Fibroblast of skin of left quadriceps (primary cell): ENCODE measurements around the gene IRGQ.
"Not testable (repeated sequence)": the region's sequence is repeated elsewhere in the genome, so short reads cannot be mapped to it uniquely, and the experiment has no call there.

Source experiments
- DNase-seq, 2 experiments: peaks; one replicate each; pipeline ENCODE4 v3.0.0-alpha.2; 2013; ENCODE audit warnings: low read depth in 2 of 2

IRGQ gene

DNA sequence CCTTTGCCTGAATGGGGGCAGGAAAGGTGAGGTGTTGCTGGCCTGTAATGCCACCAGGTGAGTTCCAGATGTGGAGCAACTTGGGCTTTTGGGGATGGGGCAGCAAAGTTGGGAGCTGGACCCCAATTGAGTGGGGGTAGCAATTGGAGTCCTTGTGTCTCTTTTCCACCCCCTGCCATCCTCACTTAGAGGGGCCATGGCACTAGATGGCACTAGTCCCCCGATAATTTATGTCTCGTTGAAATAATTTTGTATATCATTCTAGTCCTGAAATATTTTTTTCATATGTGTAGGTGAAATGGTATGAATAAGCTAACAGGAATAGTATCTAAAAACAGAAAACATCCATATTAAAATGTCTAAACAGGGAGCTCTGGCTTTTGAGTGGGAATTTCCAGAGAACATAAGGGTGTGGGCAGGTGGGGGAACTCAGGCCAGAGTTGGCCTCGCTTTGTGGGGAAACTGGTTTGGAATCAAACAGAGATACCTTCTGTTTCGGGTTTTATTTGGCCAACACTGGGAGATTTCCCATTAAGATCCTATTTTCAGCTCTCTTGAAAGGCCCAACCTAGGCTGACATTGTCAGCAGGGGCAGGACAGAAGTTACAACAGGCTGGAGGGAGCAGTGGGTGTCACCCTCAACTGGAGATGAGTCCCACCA is 3.8 kb upstream of the IRGQ start:
- no peak for DNase-seq

DNA sequence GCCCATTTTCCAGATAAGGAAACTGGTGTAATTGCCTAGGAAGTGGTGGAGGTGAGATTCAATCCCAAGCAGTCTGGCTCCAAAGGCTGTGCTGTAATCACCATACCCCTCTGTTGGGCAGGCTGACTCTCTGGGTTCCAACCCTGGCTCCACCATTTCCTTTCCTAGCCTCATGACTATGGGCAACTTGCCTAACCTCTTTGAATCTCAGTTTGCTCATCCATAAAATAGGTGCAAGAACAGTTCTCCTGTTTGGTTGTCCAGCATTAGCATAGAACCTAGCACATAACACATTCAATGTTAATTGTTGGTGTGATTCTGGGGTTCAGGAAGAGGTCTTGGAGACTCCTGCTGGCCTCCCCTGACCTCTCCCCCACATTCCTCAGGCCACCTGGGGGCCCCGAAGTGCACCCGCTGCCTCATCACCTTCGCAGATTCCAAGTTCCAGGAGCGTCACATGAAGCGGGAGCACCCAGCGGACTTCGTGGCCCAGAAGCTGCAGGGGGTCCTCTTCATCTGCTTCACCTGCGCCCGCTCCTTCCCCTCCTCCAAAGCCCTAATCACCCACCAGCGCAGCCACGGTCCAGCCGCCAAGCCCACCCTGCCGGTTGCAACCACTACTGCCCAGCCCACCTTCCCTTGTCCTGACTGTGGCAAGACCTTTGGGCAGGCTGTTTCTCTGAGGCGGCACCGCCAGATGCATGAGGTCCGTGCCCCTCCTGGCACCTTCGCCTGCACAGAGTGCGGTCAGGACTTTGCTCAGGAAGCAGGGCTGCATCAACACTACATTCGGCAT is 2.7 kb upstream of the IRGQ start:
- DNase-seq = no peak

- no peak for DNase-seq
Measured at GRCh38 chr19:43597876-43598275, 1.9 kb upstream of the IRGQ start.

DNA sequence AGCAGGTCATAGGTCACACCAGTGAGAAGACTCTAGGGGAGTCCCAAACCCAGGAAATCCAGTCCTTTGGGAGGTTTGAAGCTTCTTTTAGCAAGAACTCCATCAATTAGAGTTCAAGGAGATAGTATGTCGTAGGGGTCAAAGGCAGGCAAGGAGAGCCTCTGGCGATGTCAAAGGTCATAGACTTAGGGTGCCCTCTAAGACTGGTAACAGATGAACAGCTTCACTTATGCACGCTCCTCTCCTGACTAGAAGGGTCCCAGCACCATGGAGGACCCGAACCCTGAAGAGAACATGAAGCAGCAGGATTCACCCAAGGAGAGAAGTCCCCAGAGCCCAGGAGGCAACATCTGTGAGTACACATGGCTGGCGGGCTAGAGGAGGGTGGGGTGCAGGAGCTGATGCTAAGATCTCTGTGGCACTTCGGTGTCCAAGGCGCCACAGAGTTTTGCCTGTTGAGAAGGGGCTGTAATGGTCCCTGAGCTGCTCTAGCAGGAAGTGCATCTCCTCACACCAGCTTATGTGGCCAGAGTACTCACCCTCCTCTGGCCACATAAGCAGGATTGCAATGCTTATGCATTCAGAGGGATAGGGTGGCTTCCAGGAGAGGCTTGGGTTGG is 1.0 kb upstream of the IRGQ start:
- DNase-seq = no peak

DNA sequence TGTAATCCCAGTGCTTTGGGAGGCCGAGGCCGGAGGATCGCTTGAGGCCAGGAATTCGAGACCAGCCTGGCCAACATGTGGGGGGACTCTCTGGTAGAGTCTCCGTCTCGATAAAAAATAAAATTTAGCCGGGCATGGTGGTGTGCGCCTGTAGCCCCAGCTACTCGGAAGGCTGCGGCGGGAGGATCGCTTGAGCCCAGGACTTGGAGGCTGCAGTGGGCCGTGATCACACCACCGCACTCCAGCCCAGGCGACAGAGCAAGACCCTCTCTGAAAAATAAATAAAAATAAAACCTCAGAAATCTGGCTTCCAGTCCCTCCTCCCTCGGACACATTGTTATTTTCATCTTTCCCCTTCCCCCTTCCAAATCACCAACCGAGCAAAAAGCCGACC is 332 bp downstream of the IRGQ start:
- DNase-seq = no peak

DNA sequence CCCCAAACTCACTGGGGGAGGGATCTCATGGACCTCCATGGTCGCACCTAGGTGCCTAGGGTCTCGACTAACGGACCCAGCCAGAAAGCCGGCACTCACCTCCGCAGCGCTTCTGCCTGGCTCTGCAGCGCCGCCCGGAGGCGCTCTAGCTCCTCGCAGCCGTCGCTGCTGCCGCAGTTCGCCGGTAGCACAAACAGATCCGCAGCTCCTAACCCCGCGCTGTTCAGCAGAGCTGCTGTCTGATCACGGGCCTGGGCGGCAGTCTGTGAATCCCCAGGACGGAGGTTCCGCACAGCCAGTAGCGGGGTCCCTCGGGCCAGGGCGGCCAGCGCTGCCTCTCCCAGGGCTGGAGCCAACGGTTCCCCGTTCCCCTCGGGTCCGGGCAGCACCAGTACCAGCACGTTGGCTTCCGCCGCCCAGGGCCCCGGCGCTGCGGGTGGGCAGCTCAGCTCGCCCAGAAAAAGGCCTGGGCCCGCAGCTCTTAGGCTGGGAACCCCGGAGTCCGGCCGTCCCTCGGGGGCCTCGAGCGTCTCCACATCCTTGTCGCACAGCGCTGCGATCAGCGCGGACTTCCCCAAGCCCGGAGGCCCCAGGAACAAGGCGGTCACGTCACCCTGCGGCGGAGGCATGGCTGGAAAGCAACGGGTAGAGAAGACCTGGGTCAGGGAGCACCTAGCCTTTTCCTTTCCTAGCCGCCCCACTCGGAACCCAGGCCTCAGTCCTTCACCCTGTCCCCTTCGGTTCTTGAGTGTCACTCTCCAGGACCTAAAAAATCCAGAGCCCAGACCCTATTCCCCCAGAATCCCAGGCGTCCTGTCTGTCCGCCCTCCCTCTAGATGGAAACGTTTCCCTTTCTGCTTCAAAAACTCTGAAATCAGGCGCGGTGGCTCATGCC is 977 bp downstream of the IRGQ start:
- no peak for DNase-seq

DNA sequence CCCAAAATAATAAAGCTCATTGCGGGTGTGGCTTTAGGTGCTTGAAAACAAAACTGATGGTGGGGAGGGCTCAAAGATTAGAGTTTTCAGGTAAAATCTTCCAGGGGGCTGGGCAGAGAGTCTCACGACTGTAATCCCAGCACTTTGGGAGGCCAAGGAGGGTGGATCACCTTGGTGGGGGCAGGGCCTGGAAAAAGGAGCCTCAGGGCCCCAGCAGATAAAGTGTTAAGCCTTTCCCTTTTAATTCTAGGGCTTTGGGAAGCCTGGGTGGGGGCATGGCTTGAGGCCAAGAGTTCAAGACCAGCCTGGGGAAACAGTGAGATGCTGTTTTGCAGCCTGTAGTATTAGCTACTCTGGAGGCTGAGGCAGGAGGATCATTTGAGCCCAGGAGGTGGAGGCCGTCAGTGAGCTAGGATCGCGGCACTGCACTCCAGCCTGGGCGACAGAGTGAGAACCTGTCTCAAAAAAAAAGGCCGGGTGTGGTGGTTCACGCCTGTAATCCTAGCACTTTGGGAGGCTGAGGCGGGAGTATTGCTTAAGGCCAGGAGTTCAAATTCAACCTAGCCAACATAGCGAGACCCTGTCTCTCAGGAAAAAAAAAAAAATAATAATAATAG is 1.7 kb downstream of the IRGQ start:
- DNase-seq = no peak

DNA sequence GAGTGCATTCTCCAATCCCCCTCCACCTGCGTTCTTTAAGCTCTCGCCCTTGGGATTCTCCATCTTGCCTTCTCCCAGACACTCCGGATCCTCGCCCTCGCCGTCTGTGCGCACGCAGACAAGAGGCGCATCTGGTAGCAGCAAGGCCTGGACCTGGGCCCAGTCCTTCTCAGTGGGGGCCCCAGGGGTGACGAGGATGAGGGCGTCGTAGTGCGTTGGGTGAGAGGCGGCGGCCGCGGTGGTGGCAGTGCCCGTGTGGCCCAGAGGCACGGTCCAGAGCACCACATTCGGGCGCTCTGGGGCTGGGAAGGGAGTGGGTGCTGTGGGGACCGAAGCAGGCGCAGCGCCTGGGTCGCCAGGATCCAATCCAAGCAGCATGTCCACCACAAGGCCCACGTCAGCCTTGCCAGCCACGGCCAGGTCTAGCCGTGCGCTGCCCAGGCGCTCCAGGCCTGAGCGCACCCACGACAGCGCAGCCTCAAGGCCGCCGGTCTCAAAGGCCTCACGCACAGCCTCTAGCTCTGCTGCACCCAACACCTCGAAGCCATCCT is 3.1 kb downstream of the IRGQ start:
- no peak for DNase-seq

- no peak for DNase-seq
Measured at GRCh38 chr19:43591904-43592772, 3.8 kb downstream of the IRGQ start.

DNA sequence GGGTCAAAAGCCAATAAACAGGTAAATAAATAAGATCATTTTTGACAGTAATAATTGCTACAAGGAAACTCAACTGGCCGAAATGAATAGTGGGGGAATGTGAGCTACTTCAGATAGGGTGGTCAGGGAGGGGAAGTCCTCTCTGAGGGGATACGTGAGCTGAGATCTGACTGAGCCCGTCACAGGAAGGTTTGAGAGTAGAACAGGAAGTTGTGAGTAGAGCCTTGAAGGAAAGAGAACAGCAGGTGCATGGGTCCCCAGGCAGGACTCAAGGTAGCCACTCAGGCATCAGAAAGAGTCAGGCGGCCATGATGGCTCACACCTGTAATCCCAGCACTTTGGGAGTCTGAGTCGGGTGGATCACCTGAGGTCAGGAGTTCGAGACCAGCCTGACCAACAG is 6.3 kb downstream of the IRGQ start:
- no peak for DNase-seq

DNA sequence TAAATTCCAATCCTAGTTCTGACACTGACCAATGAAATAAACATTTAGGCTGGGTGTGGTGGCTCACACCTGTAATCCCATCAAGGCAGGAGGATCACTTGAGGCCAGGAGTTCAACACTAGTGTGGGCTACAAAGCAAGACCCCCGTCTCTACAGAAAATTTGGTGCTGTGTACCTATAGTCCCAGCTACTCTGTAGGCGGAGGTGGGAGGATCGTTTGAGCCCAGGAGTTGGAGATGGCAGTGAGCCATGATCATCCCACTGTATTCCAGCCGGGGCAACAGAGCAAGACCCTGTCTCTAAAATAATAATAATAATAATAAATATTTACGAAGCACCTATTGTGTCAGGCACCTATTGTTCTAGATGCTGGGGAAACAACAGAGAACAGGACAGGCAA is 6.7 kb downstream of the IRGQ start:
- no peak for DNase-seq

- not testable (repeated sequence) for DNase-seq
Measured at GRCh38 chr19:43587029-43587428, 8.9 kb downstream of the IRGQ start.

- no peak for DNase-seq
Measured at GRCh38 chr19:43586346-43586745, 9.6 kb downstream of the IRGQ start.

DNA sequence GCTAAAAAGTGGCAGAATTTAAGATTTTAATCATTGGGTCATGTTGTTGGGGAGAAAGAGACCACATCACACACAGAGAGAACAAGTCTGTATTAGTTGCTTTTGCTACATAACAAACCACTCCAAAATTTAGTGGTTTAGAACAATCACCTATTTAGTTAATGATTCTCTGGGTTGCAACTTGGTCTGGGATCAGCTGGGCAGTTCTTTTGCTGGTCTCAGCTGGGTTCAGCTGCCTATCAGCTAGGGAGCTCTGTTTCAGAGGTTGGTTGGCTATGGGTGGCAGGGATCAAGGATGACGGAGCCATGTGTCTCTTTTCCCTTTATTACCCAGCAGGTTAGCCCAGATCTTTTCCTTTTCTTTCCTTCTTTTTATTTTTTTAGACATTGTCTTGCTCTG is 11.4 kb downstream of the IRGQ start:
- DNase-seq = no peak

GRCh38 chr19:43582495-43582894 is 13.4 kb downstream of the IRGQ start:
- no peak for DNase-seq

DNA sequence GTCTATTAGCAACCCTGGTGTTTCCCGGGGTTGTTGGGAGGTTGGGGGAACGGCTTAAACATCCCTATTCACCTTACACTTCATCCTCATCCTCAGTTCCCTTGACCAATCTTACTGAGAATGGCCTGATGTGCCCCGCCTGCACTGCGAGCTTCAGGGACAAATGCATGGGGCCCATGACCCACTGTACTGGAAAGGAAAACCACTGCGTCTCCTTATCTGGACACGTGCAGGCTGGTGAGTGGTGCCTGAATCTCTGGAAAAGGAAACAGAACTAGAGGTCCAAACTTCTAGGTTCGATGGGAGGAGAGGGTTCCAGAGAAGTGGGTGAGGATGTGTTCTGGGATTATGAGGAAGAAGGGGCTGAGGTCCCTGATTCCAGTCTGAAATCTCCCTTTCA is 14.5 kb downstream of the IRGQ start:
- DNase-seq = no peak

DNA sequence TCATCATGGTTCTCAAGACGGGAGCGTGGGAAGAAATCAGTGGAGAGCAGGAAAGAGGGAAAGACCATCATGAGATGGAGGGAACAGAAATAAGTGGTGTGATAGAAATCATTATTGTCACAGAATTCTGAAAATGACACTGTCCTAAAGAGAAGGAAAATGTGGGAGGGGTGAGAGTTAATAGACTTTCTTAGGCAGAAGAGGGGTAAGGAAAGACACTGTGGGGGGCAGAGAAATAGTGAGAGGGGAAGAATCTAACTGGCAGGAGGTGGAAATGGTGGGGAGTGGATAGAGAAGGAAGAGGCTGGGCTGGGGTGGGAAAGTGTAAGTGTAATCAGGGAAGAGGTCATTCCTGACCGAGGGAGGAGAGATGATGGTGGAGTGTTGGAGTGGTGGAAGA is 17.1 kb downstream of the IRGQ start:
- no peak for DNase-seq

DNA sequence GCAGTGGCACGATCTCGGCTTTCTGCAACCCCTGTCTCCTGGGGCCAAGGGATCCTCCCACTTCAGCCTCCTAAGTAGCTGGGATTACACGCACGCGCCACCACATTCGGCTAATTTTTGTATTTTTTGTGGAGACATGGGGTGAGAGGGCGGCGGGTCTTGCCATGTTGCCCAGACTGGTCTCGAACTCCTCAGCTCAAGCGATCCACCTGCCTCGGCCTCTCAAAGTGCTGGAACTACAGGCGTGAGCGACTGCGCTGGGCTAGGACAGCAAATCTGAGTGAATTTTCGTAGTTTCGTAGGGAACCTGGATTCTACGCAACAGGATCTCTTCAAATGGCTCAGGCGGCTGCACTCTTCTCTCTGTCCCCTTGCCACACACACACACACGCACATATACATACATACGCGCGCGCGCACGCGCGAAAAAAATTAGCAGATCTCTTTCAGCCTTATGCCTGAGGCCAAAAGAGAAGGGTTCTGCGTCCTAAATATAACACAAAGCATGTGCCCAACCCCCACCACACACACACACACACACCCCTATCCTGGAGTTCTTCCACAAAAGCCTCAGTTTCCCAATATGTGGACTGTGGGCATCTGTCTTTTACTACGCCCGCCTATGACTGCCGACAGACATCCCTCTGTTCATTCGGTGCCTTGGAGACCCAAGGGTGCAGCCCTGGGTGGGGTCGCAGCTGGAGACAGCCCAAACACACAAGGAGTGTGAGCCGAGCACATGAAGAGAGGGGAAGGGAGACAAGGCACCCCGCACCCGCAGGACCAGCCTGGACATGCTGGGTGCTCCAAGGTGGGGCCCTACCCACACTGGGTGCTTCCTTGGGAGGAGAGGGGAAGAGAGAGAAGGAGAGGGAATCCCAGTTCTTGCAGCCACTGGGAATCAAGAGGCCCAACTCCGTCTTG is 19.7 kb downstream of the IRGQ start:
- no peak for DNase-seq
